Measurements from ENCODE around the gene TENM4. TPM values are rescaled to one million over a fixed set of nuclear protein-coding genes. Genes with fewer than 3 reads are reported as not detected.

TENM4 gene
- polyA plus RNA-seq, 1 of the 3 experiments (the other 2 are of a cell fraction): 16.7 TPM

DNA sequence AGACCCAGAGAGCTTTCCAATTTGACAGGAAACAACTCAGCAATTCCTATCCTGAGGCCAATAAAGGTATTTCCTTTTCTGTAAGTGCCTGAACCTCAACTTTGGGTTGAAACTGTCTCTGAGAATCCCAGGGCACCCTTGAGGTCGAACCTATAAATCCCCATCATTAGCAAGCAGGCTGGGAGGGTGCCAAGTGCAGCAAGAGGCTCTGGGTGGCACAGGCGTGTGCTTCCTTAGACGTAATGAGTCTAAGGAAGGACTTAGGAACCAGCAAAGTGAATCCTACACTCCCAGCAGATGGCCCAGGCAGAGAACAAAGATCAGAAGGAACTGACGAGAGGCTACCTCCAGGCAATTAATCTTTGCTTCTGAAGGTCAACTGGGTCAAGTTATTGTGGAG, 631.9 kb downstream of the TENM4 start:
- peaks cover 18 to 40% of the 10 kb centered on the region in 2 experiments; a peak in 2 of 4 replicates for H3K4me1 ChIP-seq (ENCODE audit: control insufficient read depth in 1 of 2, insufficient read depth in 2 of 2, low read depth in 1 of 2, low read length in 1 of 2)
- H3F3A ChIP-seq (replicated peaks; ENCODE audit: insufficient read depth): no peaks in the 10 kb centered on the region
- peak overlapping the region in 1 of 2 experiments; percentile 80; a peak in 2 of 4 replicates for H3K27ac ChIP-seq (ENCODE audit: low read depth in 2 of 2, low read length in 1 of 2)
- no peak overlapping the region for H2AFZ ChIP-seq (ENCODE audit: low read depth)
- no peak overlapping the region for H3K4me2 ChIP-seq
- no peaks in the 10 kb centered on the region for H4K20me1 ChIP-seq (ENCODE audit: insufficient read depth)
- ChIA-PET CTCF (interaction anchor here (1.0 to 4.9 kb wide), 4 partner anchors 10 to 270 kb away, joined by 3 to 42 read pairs (median 3); no protein-coding TSS in a partner anchor), POLR2A (no interaction called here)
- TF ChIP-seq NFIC (IDR thresholded peaks at IDR 0.05; ENCODE audit: borderline replicate concordance): no peak
- no peak overlapping the region for H3K4me3 ChIP-seq (ENCODE audit: low read depth in 2 of 2, low read length in 1 of 2)
- no peaks in the 10 kb centered on the region for H3K9me2 ChIP-seq
- peaks cover 3 to 11% of the 10 kb centered on the region in 2 experiments for H3K36me3 ChIP-seq (replicated peaks in 1 of 2; ENCODE audit: control insufficient read depth in 1 of 2, insufficient read depth in 2 of 2, low read length in 1 of 2)
- no peaks in the 10 kb centered on the region for H3K79me2 ChIP-seq (ENCODE audit: insufficient read depth)
- H3K9me3 ChIP-seq: no peaks in the 10 kb centered on the region
- no peak overlapping the region for H3K9ac ChIP-seq
- DNase-seq: no peak
- H3K27me3 ChIP-seq (ENCODE audit: insufficient read depth): no peaks in the 10 kb centered on the region
- 83% methylated on average over 3 of the region's 4 CpGs for WGBS (ENCODE audit: low lambda C conversion rate)

DNA sequence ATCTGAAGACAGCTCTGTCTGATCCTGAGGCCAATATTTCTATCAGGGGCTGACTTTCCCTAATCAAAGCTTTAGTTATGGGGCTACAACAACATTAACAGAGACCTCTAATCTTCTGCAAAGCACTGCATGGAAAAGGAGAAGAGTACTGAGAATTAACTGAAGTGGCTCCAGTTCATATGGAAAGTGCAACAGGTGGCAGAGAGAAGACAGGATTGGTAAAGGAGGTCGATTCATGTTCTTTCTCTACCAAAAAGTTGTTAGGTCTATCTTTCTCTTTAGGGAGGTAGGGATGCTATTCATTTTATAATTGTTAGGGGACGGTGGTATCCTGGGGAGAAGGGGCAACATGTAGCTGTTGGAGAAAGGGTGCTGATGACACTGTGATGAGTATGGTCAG, 633.5 kb downstream of the TENM4 start:
- WGBS (ENCODE audit: low lambda C conversion rate): 78% methylated on average over 2 of the region's 2 CpGs
- H4K20me1 ChIP-seq (ENCODE audit: insufficient read depth): no peaks in the 10 kb centered on the region
- H3K9me2 ChIP-seq: no peaks in the 10 kb centered on the region
- ChIA-PET CTCF (interaction anchor here (1.0 to 4.9 kb wide), 3 partner anchors 9 to 160 kb away, joined by 3 to 42 read pairs (median 4); no protein-coding TSS in a partner anchor), POLR2A (no interaction called here)
- H3K27ac ChIP-seq (ENCODE audit: low read depth in 2 of 2, low read length in 1 of 2): no peak overlapping the region
- no peaks in the 10 kb centered on the region for H3K9me3 ChIP-seq
- H3K4me3 ChIP-seq (ENCODE audit: low read depth in 2 of 2, low read length in 1 of 2): no peak overlapping the region
- H3F3A ChIP-seq (replicated peaks; ENCODE audit: insufficient read depth): no peaks in the 10 kb centered on the region
- H3K36me3 ChIP-seq (replicated peaks in 1 of 2; ENCODE audit: control insufficient read depth in 1 of 2, insufficient read depth in 2 of 2, low read length in 1 of 2): peaks cover 0 to 7% of the 10 kb centered on the region in 2 experiments
- H3K79me2 ChIP-seq (ENCODE audit: insufficient read depth): no peaks in the 10 kb centered on the region
- DNase-seq: no peak
- no peaks in the 10 kb centered on the region for H3K27me3 ChIP-seq (ENCODE audit: insufficient read depth)
- no peak overlapping the region for H2AFZ ChIP-seq (ENCODE audit: low read depth)
- peaks cover 20 to 36% of the 10 kb centered on the region in 2 experiments; a peak in 3 of 4 replicates for H3K4me1 ChIP-seq (ENCODE audit: control insufficient read depth in 1 of 2, insufficient read depth in 2 of 2, low read depth in 1 of 2, low read length in 1 of 2)
- no peak overlapping the region for H3K9ac ChIP-seq
- TF ChIP-seq EP300 (IDR thresholded peaks at IDR 0.05; ENCODE audit: borderline replicate concordance in 1 of 2, low read depth in 1 of 2, low read length in 1 of 2): no peak
- TF ChIP-seq GATA2 (CRISPR knock-in tag; IDR thresholded peaks at IDR 0.05): no peak
- no peak for TF ChIP-seq NRF1 (IDR thresholded peaks at IDR 0.05; ENCODE audit: low read depth, low read length)
- TF ChIP-seq POLR2AphosphoS5 (IDR thresholded peaks at IDR 0.05; ENCODE audit: low read depth, low read length): no peak
- H3K4me2 ChIP-seq: no peak overlapping the region

DNA sequence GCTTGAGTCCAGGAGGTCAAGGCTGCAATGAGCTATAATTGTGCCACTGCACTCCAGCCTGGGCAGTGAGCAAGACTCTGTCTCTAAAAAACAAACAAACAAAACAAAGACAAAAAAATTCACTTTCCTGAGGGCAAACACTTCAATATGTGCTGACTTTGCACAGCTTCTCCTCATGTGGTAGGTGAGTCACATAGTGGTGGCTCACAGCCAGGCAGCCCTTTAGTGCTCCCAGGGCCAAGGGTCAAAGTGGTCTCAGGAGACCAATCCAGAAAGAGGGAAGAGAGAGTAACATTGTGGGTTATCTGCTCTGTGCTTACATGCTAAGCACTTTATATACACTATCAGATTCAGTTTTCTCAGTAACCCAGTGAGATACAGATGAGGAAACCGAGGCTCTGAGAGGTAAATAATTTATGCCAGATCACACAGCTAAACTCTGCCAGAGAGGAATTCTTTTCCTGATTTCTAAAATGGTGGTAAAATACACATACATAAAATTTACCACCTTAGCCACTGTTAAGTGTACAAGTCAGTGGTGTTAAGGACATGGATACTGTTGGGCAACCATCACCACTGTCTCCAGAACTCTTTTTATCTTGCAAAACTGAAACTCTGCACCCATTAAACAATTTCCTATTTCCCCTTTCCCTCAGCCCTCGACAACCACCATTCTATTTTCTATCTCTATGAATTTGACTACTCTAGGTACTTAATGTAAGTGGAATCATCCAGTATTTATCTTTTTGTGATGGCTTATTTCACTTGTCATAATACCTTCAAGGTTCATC, 634.4 kb downstream of the TENM4 start:
- Histone ChIP-seq H3K9me2 (no peaks in the 10 kb centered on the region), H3K79me2 (ENCODE audit: insufficient read depth) (no peaks in the 10 kb centered on the region), H3K9ac (no peak overlapping the region), H3K4me3 (ENCODE audit: low read depth in 2 of 2, low read length in 1 of 2) (no peak overlapping the region), H2AFZ (ENCODE audit: low read depth) (no peak overlapping the region), H3K9me3 (no peaks in the 10 kb centered on the region), H3K27me3 (ENCODE audit: insufficient read depth) (no peaks in the 10 kb centered on the region), H4K20me1 (ENCODE audit: insufficient read depth) (no peaks in the 10 kb centered on the region), H3K36me3 (replicated peaks in 1 of 2; ENCODE audit: control insufficient read depth in 1 of 2, insufficient read depth in 2 of 2, low read length in 1 of 2) (peaks cover 0 to 7% of the 10 kb centered on the region in 2 experiments), H3F3A (replicated peaks; ENCODE audit: insufficient read depth) (peaks cover 6% of the 10 kb centered on the region), H3K27ac (ENCODE audit: low read depth in 2 of 2, low read length in 1 of 2) (no peak overlapping the region), H3K4me1 (ENCODE audit: control insufficient read depth in 1 of 2, insufficient read depth in 2 of 2, low read depth in 1 of 2, low read length in 1 of 2) (peaks cover 30 to 39% of the 10 kb centered on the region in 2 experiments), H3K4me2 (no peak overlapping the region)
- POLR2A ChIA-PET: no interaction called here
- no peak for TF ChIP-seq MXI1 (IDR thresholded peaks at IDR 0.05; ENCODE audit: low read depth, low read length)
- TF ChIP-seq, protein P1, sequence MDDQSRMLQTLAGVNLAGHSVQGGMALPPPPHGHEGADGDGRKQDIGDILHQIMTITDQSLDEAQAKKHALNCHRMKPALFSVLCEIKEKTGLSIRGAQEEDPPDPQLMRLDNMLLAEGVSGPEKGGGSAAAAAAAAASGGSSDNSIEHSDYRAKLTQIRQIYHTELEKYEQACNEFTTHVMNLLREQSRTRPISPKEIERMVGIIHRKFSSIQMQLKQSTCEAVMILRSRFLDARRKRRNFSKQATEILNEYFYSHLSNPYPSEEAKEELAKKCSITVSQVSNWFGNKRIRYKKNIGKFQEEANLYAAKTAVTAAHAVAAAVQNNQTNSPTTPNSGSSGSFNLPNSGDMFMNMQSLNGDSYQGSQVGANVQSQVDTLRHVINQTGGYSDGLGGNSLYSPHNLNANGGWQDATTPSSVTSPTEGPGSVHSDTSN (IDR thresholded peaks at IDR 0.05): no peak
- no peak for TF ChIP-seq JUND (IDR thresholded peaks at IDR 0.05)
- CTCF ChIA-PET: interaction anchor here (1.0 to 4.9 kb wide), 4 partner anchors 8 to 293 kb away, joined by 3 to 42 read pairs (median 4); no protein-coding TSS in a partner anchor
- DNase-seq: no peak
- 57% methylated on average over 2 of the region's 2 CpGs for WGBS (ENCODE audit: low lambda C conversion rate)

All from SK-N-SH (cell line).